Measurements from ENCODE around the gene NEK7.

NEK7 gene

GRCh38 chr1:198278943-198279342 is 122.1 kb downstream of the NEK7 start:
- no peaks in the 10 kb centered on the region for H3K4me1 ChIP-seq (ENCODE audit: low read length)
- no peak overlapping the region for H3K27ac ChIP-seq (ENCODE audit: low read length)
- DNase-seq = no peak
- no peaks in the 10 kb centered on the region for H3F3A ChIP-seq (ENCODE audit: insufficient read depth, low read length)
- H3K79me2 ChIP-seq (ENCODE audit: low read length) = no peaks in the 10 kb centered on the region
- H3K36me3 ChIP-seq (replicated peaks; ENCODE audit: insufficient read depth, low read length) = no peaks in the 10 kb centered on the region
- no peaks in the 10 kb centered on the region for H3K9me3 ChIP-seq (replicated peaks; ENCODE audit: insufficient read depth, low read length)
- H3K27me3 ChIP-seq (replicated peaks; ENCODE audit: insufficient read depth, low read length) = no peaks in the 10 kb centered on the region
- no peak overlapping the region for H3K9ac ChIP-seq (ENCODE audit: low read length)
- no peak overlapping the region for H3K4me3 ChIP-seq (ENCODE audit: low read length)
- H3K4me2 ChIP-seq (ENCODE audit: low read depth, low read length) = no peak overlapping the region
- H4K20me1 ChIP-seq (ENCODE audit: insufficient read depth, low read length) = no peaks in the 10 kb centered on the region; the same call in 1 of the 2 replicates
- H2AFZ ChIP-seq (ENCODE audit: low read length) = no peak overlapping the region
- TF ChIP-seq EZH2 (optimal IDR thresholded peaks at IDR 0.05; ENCODE audit: low read depth, low read length) (no peak), EZH2phosphoT487 (IDR thresholded peaks at IDR 0.05; ENCODE audit: low read length) (no peak), CTCF (IDR thresholded peaks at IDR 0.05; ENCODE audit: low read length) (no peak)
- H3K9me2 ChIP-seq (replicated peaks; ENCODE audit: insufficient read depth, low read length) = no peaks in the 10 kb centered on the region

DNA sequence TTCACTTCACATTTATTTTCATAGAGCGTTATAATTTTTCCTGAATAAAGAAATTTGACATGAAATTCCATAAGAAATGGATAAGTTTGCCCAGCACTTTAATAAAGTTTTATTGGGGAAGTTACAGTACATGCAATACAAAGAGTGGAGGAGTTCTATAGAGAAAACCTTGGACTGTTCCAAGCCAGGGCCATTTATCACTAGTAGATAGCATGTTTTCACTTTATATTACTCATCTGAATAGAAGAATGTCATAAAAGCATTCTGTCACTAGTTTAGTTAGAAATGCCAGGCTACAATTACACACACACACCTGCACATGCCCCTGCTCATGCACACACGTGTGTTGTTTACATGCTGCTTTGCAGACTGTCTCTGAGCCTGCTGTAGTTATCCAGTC is 123.3 kb downstream of the NEK7 start:
- H3K4me2 ChIP-seq (ENCODE audit: low read depth, low read length) = no peak overlapping the region
- H3K36me3 ChIP-seq (replicated peaks; ENCODE audit: insufficient read depth, low read length) = no peaks in the 10 kb centered on the region
- TF ChIP-seq EZH2phosphoT487 (IDR thresholded peaks at IDR 0.05; ENCODE audit: low read length) (no peak), EZH2 (optimal IDR thresholded peaks at IDR 0.05; ENCODE audit: low read depth, low read length) (no peak), CTCF (IDR thresholded peaks at IDR 0.05; ENCODE audit: low read length) (no peak)
- H3F3A ChIP-seq (ENCODE audit: insufficient read depth, low read length) = no peaks in the 10 kb centered on the region
- H3K4me1 ChIP-seq (ENCODE audit: low read length) = no peaks in the 10 kb centered on the region
- H3K4me3 ChIP-seq (ENCODE audit: low read length) = no peak overlapping the region
- no peaks in the 10 kb centered on the region for H3K27me3 ChIP-seq (replicated peaks; ENCODE audit: insufficient read depth, low read length)
- no peaks in the 10 kb centered on the region for H3K9me2 ChIP-seq (replicated peaks; ENCODE audit: insufficient read depth, low read length)
- DNase-seq = no peak
- H3K79me2 ChIP-seq (ENCODE audit: low read length) = no peaks in the 10 kb centered on the region
- no peak overlapping the region for H2AFZ ChIP-seq (ENCODE audit: low read length)
- H4K20me1 ChIP-seq (ENCODE audit: insufficient read depth, low read length) = no peaks in the 10 kb centered on the region; the same call in 1 of the 2 replicates
- no peaks in the 10 kb centered on the region for H3K9me3 ChIP-seq (replicated peaks; ENCODE audit: insufficient read depth, low read length)
- H3K27ac ChIP-seq (ENCODE audit: low read length) = no peak overlapping the region
- no peak overlapping the region for H3K9ac ChIP-seq (ENCODE audit: low read length)

GRCh38 chr1:198281911-198282310 is 125.1 kb downstream of the NEK7 start:
- Histone ChIP-seq H4K20me1 (ENCODE audit: insufficient read depth, low read length) (no peaks in the 10 kb centered on the region), H3K4me2 (ENCODE audit: low read depth, low read length) (no peak overlapping the region), H3K36me3 (replicated peaks; ENCODE audit: insufficient read depth, low read length) (no peaks in the 10 kb centered on the region), H3K9ac (ENCODE audit: low read length) (no peak overlapping the region), H3K9me3 (replicated peaks; ENCODE audit: insufficient read depth, low read length) (no peaks in the 10 kb centered on the region), H2AFZ (ENCODE audit: low read length) (no peak overlapping the region), H3K4me3 (ENCODE audit: low read length) (no peak overlapping the region), H3K27ac (ENCODE audit: low read length) (no peak overlapping the region), H3K9me2 (replicated peaks; ENCODE audit: insufficient read depth, low read length) (no peaks in the 10 kb centered on the region), H3F3A (ENCODE audit: insufficient read depth, low read length) (no peaks in the 10 kb centered on the region), H3K4me1 (ENCODE audit: low read length) (no peaks in the 10 kb centered on the region), H3K79me2 (ENCODE audit: low read length) (no peaks in the 10 kb centered on the region), H3K27me3 (replicated peaks; ENCODE audit: insufficient read depth, low read length) (no peaks in the 10 kb centered on the region)
- TF ChIP-seq CTCF (IDR thresholded peaks at IDR 0.05; ENCODE audit: low read length) = no peak
- no peak for TF ChIP-seq EZH2 (optimal IDR thresholded peaks at IDR 0.05; ENCODE audit: low read depth, low read length)
- TF ChIP-seq EZH2phosphoT487 (IDR thresholded peaks at IDR 0.05; ENCODE audit: low read length) = no peak
- no peak for DNase-seq
